VCaP (cell line): ENCODE results near the gene HIGD1A.
A peak's percentile ranks its signal among the peaks of the same experiment; 100 is the strongest.

Experiments
- H3K27ac ChIP-seq: fragments of 450-650 bp; 2 replicates; pipeline ENCODE4 v1.5.1; 2017
- CTCF ChIP-seq: fragments of 450-650 bp; conservative IDR thresholded peaks from 2 replicates; pipeline ENCODE4 v1.5.1; 2017; ENCODE audit warnings: mild to moderate bottlenecking, moderate library complexity

Gene HIGD1A

GRCh38 chr3:42804831-42805132 lies 492 bp upstream of the HIGD1A start:
- TF ChIP-seq CTCF, result no peak
- H3K27ac ChIP-seq, result peak overlapping the region; percentile 90

- TF ChIP-seq CTCF, result no peak
- H3K27ac ChIP-seq, result peak overlapping the region; percentile 90
Observed at GRCh38 chr3:42803414-42804105, 730 bp downstream of the HIGD1A start.

GRCh38 chr3:42802876-42803413 lies 1.3 kb downstream of the HIGD1A start:
- H3K27ac ChIP-seq, result peak overlapping the region; percentile 90
- no peak for TF ChIP-seq CTCF

- H3K27ac ChIP-seq, result peak overlapping the region; percentile 90
- TF ChIP-seq CTCF, result no peak
Observed at GRCh38 chr3:42801784-42802183, 2.5 kb downstream of the HIGD1A start.

- peak overlapping the region; percentile 90 for H3K27ac ChIP-seq
- TF ChIP-seq CTCF, result no peak
Observed at GRCh38 chr3:42801048-42801620, 3.2 kb downstream of the HIGD1A start.

GRCh38 chr3:42800251-42800650 lies 4.0 kb downstream of the HIGD1A start:
- TF ChIP-seq CTCF, result no peak
- peak overlapping the region; percentile 90 for H3K27ac ChIP-seq

GRCh38 chr3:42799376-42799775 lies 4.9 kb downstream of the HIGD1A start:
- no peak for TF ChIP-seq CTCF
- H3K27ac ChIP-seq, result no peak overlapping the region
